NOMO-1 (cell line): ENCODE measurements around the gene HMGCS1.
"Not testable (repeated sequence)": the region's sequence is repeated elsewhere in the genome, so short reads cannot be mapped to it uniquely, and the experiment has no call there.

Source experiments
- DNase-seq, 2 experiments: peaks; one replicate each; lab custom pipeline; 2025; ENCODE audit not compliant: unreplicated experiment in 2 of 2; lab: John Stamatoyannopoulos, UW

The HMGCS1 gene

GRCh38 chr5:43279548-43280274 is 33.5 kb downstream of the HMGCS1 start:
- DNase-seq = no peak

DNA sequence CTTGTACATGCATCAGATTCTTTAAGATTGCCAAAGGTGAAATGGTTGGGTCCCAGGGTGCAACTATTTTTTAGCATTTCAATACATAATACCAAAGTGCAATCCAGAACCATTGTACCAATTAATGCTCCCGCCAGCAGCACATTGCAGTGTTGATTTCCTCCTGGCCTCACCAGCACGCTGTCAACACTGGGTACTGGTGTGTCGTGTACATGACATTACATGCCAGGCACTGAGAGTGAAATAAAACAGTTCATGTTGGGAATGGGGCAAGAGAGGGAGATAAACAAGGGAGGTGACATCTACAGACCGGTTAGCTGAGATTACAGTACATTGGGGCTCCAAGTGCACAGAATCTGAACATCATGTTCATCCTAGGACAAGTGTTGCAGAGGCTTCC is 37.8 kb downstream of the HMGCS1 start:
- no peak for DNase-seq

- no peak for DNase-seq
Observed at GRCh38 chr5:43274435-43275114, 38.6 kb downstream of the HMGCS1 start.

DNA sequence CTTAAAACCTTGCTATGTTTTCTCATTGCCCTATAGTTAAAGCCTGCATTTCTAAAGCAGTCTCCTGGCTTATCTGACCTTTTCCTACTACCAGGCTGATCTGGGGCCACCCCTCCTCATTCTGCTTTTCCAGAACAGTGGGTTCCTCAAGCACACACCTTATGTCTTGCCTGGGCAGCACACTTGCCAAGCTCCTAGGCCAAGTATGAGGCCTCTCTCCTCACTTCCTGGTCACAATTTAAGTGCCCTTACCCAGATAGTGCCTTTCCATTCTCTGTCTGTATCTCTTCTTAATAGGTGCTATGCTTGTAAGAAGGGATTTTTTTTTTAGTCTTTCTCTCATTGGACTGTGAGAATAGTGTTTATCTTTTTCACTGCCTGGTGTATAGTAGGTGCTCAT is 39.7 kb downstream of the HMGCS1 start:
- DNase-seq = no peak

DNA sequence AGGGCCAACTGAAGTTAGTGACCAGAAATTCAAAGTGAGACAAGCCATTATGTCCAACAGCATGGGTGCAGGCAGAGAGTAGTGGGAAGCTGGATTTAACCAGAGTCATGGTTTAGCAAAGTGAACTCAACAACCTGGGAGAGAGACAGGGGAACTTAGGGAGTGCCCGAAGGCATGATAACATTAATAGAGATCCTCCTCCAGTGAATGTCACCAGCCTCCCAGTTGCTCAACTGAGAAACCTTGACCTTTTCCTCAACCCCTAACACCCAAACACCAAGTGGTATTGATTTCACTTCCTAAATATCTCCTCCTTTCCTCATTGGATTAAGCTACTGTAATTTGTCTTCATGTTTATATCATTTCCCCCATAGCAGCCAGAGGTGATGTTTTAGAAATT is 42.6 kb downstream of the HMGCS1 start:
- DNase-seq = peak; percentile 19 to 64

DNA sequence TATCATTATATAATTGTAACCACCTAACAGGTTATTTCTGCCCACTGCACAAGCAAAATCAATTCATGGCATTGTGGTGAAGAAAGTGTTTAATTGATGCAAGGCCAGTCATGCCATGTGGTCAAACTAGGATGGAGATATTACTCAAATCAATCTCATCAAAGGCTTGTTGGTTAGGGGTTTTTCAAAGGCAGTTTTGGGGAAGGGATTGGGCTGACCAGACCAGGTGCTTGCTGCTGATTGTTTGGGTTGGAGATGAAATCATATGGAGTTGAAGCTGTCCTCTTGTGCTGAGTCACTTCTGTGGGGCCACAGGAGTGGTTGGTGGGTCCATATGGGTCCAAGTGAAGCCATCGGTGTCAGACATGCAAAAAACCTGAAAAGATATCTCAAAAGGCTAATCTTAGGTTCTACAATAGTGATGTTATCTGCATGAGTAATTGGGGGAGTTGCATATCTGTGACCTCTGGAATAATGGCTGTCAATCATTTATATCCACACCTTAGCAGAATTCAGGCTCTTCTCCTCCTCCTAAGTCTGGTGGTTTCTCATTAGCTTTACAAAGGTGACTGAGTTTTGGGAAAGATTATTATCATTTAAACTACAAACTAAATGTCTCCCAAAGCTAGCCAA is 44.9 kb downstream of the HMGCS1 start:
- DNase-seq = no peak

- DNase-seq = not testable (repeated sequence)
Observed at GRCh38 chr5:43262269-43262668, 50.9 kb downstream of the HMGCS1 start.

DNA sequence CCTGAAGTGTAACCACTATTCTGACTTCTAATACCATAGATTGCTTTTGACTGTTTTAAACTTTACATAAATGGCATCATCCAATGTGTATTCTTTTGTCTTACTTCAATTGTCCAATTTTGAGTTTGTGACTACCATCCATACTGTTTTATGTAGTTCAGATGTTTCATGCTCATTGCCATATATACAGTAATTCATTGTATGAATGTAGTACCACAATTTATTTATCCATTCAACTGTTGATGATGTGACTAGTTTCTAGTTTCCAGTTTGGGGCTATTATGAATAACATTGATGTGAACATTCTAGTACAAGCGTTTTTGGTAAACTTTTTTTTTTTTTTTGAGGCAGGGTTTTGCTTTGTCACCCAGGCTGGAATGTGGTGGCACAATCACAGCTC is 55.1 kb downstream of the HMGCS1 start:
- DNase-seq = no peak

DNA sequence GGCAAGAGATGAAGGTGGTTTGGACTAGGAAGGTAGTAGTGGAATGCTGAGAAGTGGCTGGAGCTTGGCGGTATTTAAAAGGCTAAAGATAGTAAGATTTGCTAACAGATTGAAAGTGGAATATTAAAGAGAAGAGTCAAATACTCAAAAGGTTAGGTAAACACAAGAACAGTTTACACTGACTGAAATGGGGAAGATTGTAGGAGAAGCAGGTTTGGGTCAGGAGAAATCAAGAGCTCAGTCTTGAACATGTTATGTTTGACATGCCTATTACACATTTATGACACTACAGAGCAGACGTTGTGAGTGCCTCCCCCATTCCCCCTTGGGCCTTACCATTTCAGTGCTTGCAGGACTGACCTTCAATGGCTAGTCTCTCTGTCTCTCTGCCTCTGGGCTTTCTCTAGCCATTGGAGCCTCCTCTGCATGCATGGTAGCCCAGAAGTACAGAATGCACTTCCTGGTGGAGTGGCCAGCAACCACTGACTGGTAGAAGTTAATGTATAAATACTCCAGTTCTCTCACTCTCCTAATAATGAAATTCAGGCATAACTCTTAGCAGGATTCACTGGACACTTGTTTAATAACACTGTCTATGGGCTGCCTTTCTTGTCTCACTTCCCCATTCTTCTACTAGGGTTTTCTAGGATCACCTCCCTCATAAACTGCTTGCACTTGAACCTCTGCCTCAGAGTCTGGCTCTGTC is 56.8 kb downstream of the HMGCS1 start:
- peak in 1 of 2 experiments; percentile 71 for DNase-seq

- no peak for DNase-seq
Observed at GRCh38 chr5:43255704-43256103, 57.5 kb downstream of the HMGCS1 start.

- no peak for DNase-seq
Observed at GRCh38 chr5:43251754-43252153, 61.5 kb downstream of the HMGCS1 start.

DNA sequence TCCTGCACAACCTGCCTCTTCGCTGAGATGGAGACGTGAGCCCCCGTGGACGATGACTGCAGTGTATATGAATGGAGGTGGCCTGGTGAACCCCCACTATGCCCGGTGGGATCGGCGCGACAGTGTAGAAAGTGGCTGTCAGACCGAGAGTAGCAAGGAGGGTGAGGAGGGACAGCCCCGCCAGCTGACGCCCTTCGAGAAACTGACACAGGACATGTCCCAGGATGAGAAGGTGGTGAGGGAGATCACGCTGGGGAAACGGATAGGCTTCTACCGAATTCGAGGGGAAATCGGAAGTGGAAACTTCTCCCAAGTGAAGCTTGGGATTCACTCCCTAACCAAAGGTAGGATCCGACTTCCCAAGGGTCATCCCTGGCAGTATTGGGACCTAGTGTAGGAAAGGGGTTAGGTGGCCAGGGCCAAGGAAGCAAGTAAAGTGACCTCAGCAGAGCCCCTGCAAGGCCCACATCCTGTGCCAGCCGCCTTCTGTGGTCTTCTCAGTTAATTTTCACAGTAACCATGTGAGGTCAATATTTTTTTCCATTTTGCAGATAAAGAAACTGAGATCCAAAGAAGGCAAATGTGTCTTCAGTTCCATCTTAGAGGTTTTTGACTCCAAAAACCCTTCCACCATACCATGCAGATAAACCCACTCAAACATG is 67.4 kb downstream of the HMGCS1 start:
- no peak for DNase-seq

- no peak for DNase-seq
Observed at GRCh38 chr5:43244823-43245565, 68.2 kb downstream of the HMGCS1 start.

DNA sequence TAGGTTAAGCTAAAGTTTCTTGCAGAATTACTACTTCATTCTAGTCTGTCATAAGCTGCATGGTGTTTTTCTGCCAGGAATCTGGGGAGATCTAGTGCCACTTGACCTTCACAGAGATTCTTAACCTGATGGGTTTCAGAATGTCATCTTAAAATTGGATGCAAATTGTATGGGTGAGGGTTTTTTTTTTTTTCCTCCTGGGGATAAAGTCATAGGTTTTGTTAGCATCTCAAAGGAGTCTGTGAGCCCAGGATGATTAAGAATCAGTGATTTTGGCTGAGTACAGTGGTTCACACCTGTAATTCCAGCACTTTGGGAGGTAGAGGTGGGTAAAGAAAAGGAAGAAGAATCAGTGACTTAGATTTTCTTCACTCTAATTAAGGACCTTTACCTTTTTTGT is 69.9 kb downstream of the HMGCS1 start:
- DNase-seq = no peak

DNA sequence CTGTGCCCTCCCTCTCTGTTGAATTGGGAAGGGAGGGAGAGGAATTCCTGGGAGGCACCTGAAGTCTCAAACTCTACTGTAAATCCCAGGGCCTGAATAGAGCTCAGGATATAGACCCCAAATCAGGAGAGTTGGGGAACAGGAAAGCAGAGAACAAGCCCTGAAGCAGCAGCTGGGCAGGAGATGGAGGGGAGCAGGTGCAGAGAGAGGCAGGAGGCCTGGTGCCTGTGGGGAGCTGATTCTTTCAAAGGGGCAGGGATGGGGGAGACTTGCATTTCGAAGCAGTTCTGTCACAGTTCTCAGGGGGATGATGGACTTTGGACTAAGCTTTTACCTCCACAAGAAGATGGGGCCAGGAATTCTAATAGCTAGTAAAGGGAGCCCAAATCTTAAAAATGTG is 71.0 kb downstream of the HMGCS1 start:
- no peak for DNase-seq
